A549 treated with RU486 at 1 μM for 4 hours (cell line): ENCODE results near the gene SRSF12. TPM values are rescaled to one million over a fixed set of nuclear protein-coding genes. Genes with fewer than 3 reads are reported as not detected.

Experiments used
- total RNA-seq: library from RNA; stranded (reverse); fragments of 200-300 nt; extraction: Qiagen RNA extraction; gene quantifications from 5 replicates; pipeline ENCODE4 v1.2.3, GENCODE V29; 2022; ENCODE audit warnings: low read depth

Gene SRSF12
- 0.35 to 1.2 TPM (median 1.0 TPM) in 5 replicates for total RNA-seq

GRCh38 chr6:89117211-89118108 is at the start of gene SRSF12:
TSS of gene SRSF12 (minus strand) at chr6:89118071. CDS start at chr6:89117887, 184 bp downstream.

GRCh38 chr6:89145956-89146717 is 28.3 kb upstream of the SRSF12 start, which contains the start of gene PM20D2:
TSS of gene PM20D2 (plus strand) at chr6:89146055. CDS start at chr6:89146145, 90 bp downstream.

GRCh38 chr6:89080281-89081128 is 37.4 kb downstream of the SRSF12 start, which contains the start of gene PNRC1:
TSS of gene PNRC1 (plus strand) at chr6:89080751. CDS start at chr6:89080895, 144 bp downstream.

Other genes with a start within 250 kb of the SRSF12 start
- gene RNGTT, start 154.5 kb downstream of the SRSF12 start, total RNA-seq, result 5.6 to 10.2 TPM (median 8.7 TPM) in 5 replicates
- gene PNRC1, start 37.3 kb downstream of the SRSF12 start, total RNA-seq, result 8.9 to 23.5 TPM (median 22.3 TPM) in 5 replicates
- gene PM20D2, start 28.0 kb upstream of the SRSF12 start, total RNA-seq, result 5.7 to 13.9 TPM (median 13.3 TPM) in 5 replicates
- gene GABRR1, start 99.3 kb upstream of the SRSF12 start, total RNA-seq, result not detected in 5 replicates
- not detected in 5 replicates for gene GABRR2, start 197.2 kb upstream of the SRSF12 start, total RNA-seq
- gene UBE2J1, start 234.7 kb upstream of the SRSF12 start, total RNA-seq, result 10.7 to 17.8 TPM (median 14.8 TPM) in 5 replicates